ENCODE data around the gene CRTC2. TPM values are rescaled to one million over a fixed set of nuclear protein-coding genes. Genes with fewer than 3 reads are reported as not detected.

Gene CRTC2
- polyA plus RNA-seq, 3 donors = 40.9 to 57.5 (median 55.0) TPM

DNA sequence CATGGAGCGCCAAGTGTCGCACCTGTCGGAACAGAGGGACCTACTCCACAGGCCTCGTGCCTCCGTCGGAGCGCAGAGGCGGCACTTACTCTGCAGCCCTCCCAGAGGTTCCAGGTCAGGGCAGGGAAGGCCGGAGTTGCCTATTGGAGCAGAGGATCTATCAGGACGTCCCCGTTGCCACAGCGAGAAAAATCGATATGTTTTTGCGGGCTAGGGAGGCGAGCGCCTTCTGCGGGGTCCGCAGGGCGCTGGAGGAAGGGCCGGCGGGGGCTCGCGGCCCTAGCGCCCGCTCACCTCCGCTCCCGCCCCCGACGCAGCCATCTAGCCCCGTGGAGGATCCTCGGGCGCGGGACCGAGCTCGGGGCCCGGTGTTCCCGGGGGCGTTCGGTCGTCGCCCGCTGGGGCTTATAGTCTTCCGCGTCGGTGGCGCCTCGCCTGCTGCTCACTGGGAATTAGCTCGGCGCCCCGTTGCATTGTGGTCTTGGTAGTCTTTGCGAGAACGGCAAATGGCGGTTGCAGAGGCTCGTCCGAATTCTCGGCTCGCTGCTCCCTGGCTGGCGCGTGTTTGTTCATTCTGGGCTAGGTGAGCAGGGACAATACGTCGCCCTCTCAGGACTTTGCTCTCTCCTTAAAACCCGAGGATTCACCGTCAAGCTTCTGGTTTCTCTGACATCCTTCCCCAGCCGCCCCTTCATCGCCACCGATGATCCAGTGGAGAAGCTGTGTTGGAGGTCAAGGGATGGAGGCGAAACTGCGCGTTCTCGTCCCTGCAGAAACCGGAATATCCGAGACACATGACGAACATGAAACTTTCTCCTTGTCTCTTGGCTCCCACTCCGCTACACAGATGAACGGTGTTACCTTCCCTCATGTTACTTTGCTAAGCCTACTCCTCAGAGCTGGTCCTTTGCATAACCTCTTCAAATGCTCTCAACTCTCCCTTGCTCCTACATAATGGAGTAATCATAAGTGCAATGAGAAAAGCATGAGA, 19.1 kb upstream of the CRTC2 start, which contains the start of gene JTB:
TSS of gene JTB (minus strand) at position 425 of the 991 bp plus-strand sequence. CDS start at position 3, 422 bp downstream.
- DNase-seq = peak; percentile 86

- DNase-seq = no peak
Observed at GRCh38 chr1:153976819-153977249, 18.4 kb upstream of the CRTC2 start.

DNA sequence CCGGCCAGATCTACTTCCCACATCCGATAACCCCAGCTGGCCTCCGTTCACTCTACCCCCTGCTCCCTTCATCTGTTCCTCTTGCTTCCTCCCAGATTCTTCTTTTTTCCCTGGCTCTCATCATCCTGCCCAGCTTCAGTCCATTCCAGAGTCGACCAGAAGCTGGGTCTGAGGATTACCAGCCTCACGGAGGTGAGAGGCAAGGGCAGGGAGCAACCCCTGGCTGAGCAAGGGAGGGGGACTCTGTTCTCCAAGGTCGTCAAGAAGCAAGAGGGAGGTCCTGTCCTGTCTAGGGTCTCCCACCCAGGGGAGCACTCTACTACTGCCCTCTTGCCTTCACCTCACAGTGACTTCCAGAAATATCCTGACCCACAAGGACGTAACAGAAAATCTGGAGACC, 15.1 kb upstream of the CRTC2 start:
- DNase-seq = no peak

GRCh38 chr1:153973071-153973470, 14.7 kb upstream of the CRTC2 start:
- DNase-seq = no peak

DNA sequence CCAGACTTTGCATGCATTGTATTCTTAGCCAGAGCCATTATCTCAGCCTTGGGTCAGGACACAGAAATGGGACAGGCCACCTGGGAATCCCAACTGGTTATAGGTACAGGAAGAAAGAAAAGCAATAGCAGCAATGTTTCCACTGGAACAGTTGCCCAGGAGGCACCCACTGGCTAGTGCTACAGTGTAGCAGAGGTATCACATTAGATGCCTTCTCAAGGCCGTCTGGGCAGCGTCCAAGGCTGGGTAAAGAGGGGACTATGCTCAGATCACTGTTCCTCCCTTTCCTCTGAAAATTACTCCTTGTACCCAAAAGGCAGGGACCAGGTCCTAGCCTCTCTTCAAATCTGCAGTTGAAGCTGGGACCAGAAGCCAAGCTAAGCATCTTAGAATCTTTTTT, 11.9 kb upstream of the CRTC2 start:
- no peak for DNase-seq

GRCh38 chr1:153968972-153969371, 10.6 kb upstream of the CRTC2 start:
- DNase-seq = no peak

- no peak for DNase-seq
Observed at GRCh38 chr1:153968408-153968807, 10.0 kb upstream of the CRTC2 start.

DNA sequence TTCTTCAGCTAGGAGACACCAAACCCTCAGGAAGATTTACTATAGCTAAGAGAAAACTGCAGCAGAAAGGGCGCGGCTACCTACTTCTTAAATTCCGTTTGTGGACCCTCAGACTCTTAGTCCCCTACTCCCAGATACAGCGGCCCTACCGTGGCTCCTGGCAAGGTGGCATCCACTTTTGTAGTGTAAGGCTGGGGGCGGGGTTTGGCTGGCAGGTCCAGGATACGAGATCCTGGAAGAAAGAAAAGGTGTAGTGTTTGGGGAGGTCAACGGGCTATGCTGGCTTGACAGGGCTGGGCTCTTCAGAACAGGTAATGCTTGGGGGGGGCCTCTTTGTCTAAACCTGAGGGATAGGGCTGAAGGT, 9.6 kb upstream of the CRTC2 start:
- DNase-seq = no peak

- peak; percentile 98 for DNase-seq
Observed at GRCh38 chr1:153967107-153967999, 8.9 kb upstream of the CRTC2 start, which contains the start of gene CREB3L4. CREB3L4 (plus strand) TSS chr1:153967902; CDS start chr1:153968526, 624 bp downstream.

- no peak for DNase-seq
Observed at GRCh38 chr1:153963850-153964331, 5.5 kb upstream of the CRTC2 start.

GRCh38 chr1:153963030-153963849, 4.8 kb upstream of the CRTC2 start, which contains the start of gene SLC39A1:
SLC39A1 (minus strand) TSS chr1:153963537; CDS start chr1:153962715, 822 bp downstream.
- DNase-seq = peak; percentile 98

- DNase-seq = no peak
Observed at GRCh38 chr1:153962088-153963029, 3.9 kb upstream of the CRTC2 start.

- DNase-seq = no peak
Observed at GRCh38 chr1:153961421-153961820, 3.0 kb upstream of the CRTC2 start.

- DNase-seq = no peak
Observed at GRCh38 chr1:153960206-153960605, 1.8 kb upstream of the CRTC2 start.

GRCh38 chr1:153959454-153959853, 1.0 kb upstream of the CRTC2 start:
- DNase-seq = no peak

- DNase-seq = no peak
Observed at GRCh38 chr1:153958961-153959260, 499 bp upstream of the CRTC2 start.

GRCh38 chr1:153957744-153958110, 685 bp downstream of the CRTC2 start:
- no peak for DNase-seq

- no peak for DNase-seq
Observed at GRCh38 chr1:153956997-153957715, 1.3 kb downstream of the CRTC2 start.

GRCh38 chr1:153954826-153955225, 3.6 kb downstream of the CRTC2 start:
- DNase-seq = no peak

All from renal pelvis (tissue), 4 donors.